GM06990 (cell line): Measurements from ENCODE around the gene POU2AF3.

ENCODE experiments used
- DNase-seq: peaks from one replicate; pipeline ENCODE4 v3.0.0-alpha.2; 2011; ENCODE audit not compliant: insufficient read length; ENCODE audit errors: extremely low read depth
- H3K27me3 ChIP-seq: replicated peaks from 2 replicates; pipeline ENCODE4 v1.6.0; 2011; ENCODE audit warnings: low read length; ENCODE audit not compliant: control insufficient read depth, insufficient read depth
- H3K36me3 ChIP-seq: 2 replicates; pipeline ENCODE4 v1.5.1; 2011; ENCODE audit warnings: low read length; ENCODE audit not compliant: control insufficient read depth, insufficient read depth
- H3K4me3 ChIP-seq: replicated peaks from 2 replicates; pipeline ENCODE4 v1.5.1; 2011; ENCODE audit warnings: low read depth, mild to moderate bottlenecking, control low read depth, low read length
- TF ChIP-seq, protein P1 (sequence below): IDR thresholded peaks from 2 replicates; pipeline ENCODE4 v1.5.1; 2011; ENCODE audit warnings: low read length, control low read depth, mild to moderate bottlenecking, inconsistent platforms; ENCODE audit not compliant: insufficient read depth, poor library complexity, severe bottlenecking

POU2AF3 gene

DNA sequence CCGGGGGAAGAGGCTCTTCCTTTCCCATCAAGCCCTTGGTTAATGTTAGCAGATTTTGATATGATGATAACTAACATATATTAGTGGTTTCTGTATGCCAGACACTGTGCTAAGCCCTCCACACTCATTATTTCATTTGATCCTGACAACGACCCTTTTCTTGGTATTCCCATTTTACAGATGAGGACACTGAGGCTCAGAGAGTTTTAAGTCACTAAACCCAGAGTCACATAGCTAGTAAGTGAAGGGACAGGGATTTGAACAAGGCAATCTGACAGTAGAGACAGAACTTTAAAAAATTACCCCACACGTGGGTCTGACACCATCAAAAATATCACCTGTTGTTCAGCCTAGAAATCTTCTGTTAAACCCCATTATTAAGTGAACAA is 58.3 kb downstream of the POU2AF3 start:
- DNase-seq, result no peak
- Histone ChIP-seq H3K27me3 (no peaks in the 10 kb centered on the region), H3K36me3 (peaks cover 66% of the 10 kb centered on the region), H3K4me3 (no peak overlapping the region)
- TF ChIP-seq, protein P1, sequence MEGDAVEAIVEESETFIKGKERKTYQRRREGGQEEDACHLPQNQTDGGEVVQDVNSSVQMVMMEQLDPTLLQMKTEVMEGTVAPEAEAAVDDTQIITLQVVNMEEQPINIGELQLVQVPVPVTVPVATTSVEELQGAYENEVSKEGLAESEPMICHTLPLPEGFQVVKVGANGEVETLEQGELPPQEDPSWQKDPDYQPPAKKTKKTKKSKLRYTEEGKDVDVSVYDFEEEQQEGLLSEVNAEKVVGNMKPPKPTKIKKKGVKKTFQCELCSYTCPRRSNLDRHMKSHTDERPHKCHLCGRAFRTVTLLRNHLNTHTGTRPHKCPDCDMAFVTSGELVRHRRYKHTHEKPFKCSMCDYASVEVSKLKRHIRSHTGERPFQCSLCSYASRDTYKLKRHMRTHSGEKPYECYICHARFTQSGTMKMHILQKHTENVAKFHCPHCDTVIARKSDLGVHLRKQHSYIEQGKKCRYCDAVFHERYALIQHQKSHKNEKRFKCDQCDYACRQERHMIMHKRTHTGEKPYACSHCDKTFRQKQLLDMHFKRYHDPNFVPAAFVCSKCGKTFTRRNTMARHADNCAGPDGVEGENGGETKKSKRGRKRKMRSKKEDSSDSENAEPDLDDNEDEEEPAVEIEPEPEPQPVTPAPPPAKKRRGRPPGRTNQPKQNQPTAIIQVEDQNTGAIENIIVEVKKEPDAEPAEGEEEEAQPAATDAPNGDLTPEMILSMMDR, result no peak

- TF ChIP-seq, protein P1, result no peak
- DNase-seq, result no peak
- Histone ChIP-seq H3K27me3 (no peaks in the 10 kb centered on the region), H3K36me3 (peaks cover 66% of the 10 kb centered on the region), H3K4me3 (no peak overlapping the region)
Observed at GRCh38 chr11:111357150-111358037, 59.0 kb downstream of the POU2AF3 start.
